HUDEP-2 (cell line): ENCODE measurements around the gene ALDH1A1.

Experiments used
- DNase-seq, 76 experiments: peaks; one replicate each; lab custom pipeline; 2025; ENCODE audit not compliant: unreplicated experiment in 76 of 76; lab: John Stamatoyannopoulos, UW

Gene ALDH1A1

DNA sequence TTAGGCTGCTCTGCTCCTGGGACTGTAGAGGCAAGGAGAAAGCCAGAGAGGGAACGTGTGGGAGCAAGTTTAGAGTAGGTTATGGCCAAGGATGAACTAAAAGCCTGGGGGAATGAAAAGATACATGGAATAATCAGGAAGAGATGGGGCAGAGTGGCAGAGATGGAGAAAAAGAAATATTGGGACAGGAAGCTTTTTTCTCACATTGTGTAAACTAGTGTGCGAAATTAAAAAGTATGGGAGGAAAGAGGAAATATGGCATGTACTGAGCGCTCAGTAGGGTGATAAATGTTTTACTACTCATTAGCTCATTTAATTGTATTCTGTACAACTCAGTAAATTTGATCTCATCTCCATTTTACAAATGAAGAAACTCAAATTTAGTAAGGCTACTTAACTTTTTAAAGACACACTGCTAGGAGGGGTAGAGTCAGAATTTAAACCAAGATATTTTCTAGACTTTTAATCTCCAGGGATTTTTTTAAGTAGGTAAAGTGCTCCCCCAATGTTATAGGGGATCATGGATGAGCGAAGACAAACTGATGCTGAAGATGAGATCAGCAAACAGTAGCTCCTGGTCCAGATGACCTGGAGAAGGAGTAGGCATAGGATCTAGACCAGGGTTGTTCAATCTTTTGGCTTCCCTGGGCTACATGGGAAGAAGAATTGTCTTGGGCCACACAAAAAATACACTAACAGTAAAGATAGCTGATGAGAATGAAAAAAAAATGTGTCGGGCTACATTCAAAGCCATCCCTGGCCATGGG, 30.8 kb downstream of the ALDH1A1 start:
- no peak for DNase-seq

DNA sequence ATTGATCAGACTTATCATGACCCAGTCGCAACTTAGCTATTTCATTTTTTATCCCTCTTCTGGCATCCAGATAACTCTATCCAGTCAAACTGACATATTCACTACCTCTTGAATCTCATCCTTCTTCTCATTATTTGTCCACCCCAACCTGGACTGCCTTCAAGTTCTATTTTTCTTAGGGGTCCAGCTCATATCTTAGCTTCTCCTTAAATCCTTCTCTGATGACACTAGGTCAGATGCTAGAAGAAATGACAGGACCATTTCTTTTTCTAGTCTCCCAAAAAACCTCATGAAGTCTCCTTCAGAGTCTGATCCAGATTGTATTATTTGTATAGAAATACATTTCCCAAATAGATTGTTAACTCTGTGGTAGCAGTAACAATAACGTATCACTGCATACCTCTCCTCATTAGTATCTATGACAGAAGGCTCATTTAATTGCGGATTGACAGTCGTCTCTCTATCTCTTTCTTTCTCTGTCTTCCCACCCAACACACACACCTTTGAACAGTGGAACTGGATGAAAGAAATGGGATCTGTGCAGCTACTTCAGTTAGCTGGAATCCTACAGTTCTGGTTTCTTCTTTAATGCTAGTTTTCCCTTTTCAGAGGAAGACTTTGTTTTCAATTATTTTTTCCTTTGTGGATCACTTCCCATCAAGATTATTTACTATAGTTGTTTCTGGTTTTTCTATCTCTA, 33.5 kb downstream of the ALDH1A1 start:
- DNase-seq: no peak

GRCh38 chr9:72917892-72918509, 34.9 kb downstream of the ALDH1A1 start:
- DNase-seq: no peak

GRCh38 chr9:72915659-72916058, 37.2 kb downstream of the ALDH1A1 start:
- no peak for DNase-seq

- no peak for DNase-seq
Observed at GRCh38 chr9:72914750-72915149, 38.1 kb downstream of the ALDH1A1 start.

DNA sequence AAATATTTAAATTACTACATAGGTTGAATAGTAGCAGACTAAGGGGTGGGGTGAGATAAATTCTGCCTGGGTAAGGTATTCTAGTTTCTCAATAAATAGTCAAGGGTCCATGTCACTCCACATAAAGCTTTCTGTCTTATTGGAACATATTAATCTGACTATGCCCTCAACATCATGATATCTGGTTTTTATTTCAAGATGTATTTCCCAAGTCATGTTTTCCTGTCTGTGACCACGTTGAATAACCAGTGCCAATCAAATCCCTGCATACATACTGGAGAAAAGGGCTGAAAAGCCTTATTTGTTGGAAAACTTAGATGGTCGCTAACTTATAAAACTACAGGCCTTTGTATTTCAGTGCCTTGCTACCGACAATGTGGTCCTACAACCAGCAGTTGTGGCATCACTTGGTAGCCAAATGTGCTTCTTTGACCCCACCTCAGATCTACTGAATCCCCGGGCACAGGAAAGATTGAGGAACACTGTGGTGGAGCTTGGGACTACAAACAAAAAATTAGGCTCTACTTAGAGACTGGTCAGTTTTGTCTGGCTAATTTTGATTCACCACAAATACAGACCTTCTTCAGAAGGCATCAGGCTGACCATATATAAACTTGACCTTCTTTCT, 39.4 kb downstream of the ALDH1A1 start:
- DNase-seq: no peak

DNA sequence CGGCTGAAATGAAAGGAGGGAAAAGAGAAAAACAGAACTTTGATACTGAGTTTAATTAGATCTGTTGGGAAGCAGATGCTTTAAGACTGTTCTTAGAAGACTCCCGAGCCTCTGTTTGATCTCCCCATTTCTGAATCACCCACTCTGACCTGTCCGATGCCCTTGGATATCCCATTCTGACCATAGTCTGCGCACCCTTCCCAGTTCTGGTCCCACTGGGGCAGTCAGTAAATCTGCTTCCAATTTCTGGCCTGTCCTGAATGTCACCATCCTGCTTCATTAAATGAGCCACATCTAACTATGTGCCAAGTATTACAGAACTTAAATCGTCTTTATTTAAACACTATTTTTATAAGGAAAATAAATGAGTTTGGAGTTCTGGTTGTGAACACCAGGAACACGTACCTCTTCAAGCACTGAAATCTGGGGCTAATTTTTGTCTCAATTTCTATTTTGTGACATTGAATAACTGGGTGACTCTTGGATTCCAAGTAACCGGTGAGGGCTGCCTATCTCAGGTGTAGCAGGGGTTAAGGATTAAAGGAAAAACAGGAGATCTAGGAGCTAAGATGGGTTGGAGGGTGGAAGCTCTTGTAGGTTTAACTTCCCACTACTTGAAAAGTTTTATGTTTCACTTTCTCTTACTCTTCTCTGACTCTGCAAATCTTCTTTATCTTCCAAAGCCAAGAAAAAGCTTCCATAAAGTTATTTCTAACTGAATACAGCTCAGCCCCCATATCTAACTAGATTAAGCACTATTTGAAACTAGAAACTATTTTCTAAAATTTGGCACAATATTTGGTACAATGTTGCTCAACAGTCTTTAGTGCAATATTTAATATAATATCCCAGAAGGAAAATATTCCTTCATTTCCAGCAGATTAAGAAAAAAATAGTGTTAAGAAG, 40.1 kb downstream of the ALDH1A1 start:
- no peak for DNase-seq

GRCh38 chr9:72911816-72912215, 41.0 kb downstream of the ALDH1A1 start:
- no peak for DNase-seq

DNA sequence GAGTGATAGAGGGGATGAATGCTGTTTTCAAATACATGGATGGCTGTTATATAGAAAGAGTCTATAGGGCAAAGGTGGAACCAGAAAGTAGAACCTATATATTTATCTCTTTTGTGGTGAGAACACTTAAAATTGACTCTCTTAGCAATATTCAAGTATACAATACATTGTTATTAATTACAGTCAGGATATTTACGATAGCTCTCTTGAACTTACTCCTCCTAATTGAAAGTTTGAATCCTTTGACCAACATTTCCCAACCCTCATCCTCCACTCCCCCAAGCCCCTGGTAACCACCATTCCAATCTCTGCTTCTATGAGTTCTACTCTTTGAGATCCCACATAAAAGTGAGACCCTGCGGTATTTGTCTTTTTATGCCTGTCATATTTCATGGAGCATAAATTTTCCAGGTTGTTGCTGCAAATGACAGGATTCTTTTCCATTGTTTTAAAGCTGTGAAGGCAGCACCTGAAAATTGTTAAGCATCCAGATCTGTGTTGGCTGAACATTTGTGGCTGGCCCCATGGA, 41.5 kb downstream of the ALDH1A1 start:
- DNase-seq: no peak

DNA sequence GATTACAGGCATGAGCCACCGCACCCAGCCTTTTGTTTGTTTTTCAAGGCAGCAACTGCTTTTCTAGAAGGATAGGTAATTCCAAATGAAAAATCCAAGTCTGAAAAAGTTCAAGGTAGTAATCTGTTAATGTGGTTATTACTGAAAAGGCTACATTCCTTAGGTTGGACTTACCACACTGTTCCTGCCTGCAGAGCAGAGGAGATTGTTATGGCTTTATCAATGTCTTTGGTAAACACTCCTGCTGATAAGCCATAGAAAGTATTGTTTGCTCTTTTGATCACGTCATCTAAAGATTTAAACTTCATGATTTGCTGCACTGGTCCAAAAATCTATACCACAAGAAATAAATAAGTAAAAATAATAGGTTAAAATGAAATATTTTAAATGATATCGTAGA, 43.4 kb downstream of the ALDH1A1 start:
- no peak for DNase-seq

DNA sequence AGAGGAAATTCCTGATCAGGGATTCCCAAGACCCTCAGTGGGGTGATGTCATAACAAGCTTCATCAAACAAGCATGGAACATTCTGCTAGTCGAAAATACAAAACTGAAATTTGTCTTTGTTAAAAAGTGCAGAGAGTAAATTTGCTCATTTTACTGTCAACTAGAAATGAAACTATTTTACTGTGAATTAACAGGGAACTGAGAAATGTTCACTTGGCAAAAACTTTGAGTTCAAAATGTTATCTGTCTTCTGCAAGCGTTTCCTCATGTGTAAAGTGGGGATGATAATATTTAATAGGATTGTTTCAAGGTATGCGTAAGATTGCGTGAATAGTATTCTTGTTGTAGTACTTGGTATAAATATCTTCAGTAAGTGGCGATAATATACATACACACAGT, 45.4 kb downstream of the ALDH1A1 start:
- DNase-seq: peak in 1 of 76 experiments; percentile 13

DNA sequence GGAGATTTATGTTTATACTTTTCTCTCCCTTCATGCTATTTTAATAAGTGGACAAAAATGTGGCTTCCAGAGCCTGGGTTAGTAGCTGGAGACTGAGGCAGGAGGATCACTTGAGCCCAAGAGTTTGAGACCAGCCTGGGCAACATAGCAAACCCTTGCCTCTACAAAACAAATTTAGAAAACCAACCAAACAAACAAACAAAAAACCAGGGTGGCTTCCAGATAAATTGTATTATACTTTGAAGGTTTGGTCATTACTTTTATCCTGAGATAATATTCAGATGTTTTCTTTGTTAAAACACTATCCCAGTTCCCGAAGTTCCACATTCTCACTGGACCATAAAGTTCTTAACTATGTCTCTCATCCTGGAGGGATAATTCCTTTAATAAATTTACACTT, 46.0 kb downstream of the ALDH1A1 start:
- DNase-seq: no peak

DNA sequence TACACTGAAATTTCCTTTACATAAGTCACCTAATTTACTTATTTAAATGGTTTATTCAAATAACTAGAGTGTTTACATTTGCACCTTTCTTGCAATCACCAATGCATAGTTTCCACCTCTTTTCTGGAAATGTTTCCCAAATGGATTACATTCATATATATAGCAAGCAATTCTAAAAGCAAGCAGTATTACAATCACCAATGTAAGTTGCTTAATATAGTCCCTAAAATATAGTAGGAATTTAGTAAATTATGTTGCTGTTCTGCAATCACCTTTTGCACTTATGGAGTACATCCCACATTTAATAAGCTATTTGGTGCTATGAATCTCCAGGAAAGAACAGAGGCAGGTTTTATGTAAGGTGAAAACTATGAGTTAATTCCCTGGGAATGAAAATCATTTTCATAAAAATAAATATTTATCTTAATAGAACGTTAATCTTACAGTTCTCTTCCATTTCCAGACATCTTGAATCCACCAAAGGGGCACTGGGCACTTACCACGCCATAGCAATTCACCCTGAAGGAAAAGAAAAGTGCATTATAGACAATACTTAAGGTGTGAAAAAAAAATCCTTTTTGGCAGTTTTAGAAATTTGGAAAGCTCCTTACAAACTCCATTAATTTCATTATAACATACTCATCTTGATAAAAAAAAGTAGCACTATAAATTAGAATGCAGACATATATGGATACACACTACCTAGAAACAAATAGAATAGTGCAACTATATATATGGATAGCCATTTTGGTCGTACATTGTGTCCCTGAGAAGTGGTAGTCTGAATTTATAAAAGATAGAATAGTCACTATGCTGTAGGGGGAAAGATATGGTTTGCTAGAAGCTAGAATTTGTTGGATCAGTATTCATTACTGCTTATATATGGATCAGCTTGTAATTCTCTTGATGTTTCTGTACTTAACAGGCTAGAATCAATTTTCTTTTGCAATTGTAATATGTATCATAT, 47.1 kb downstream of the ALDH1A1 start:
- DNase-seq: no peak

- no peak for DNase-seq
Observed at GRCh38 chr9:72904267-72905093, 48.4 kb downstream of the ALDH1A1 start.

GRCh38 chr9:72903103-72903502, 49.8 kb downstream of the ALDH1A1 start:
- no peak for DNase-seq

- DNase-seq: no peak
Observed at GRCh38 chr9:72902268-72902667, 50.6 kb downstream of the ALDH1A1 start.

- DNase-seq: no peak
Observed at GRCh38 chr9:72899734-72900477, 52.9 kb downstream of the ALDH1A1 start.
